ENCODE data around the gene BCLAF1.

The BCLAF1 gene, protein sequence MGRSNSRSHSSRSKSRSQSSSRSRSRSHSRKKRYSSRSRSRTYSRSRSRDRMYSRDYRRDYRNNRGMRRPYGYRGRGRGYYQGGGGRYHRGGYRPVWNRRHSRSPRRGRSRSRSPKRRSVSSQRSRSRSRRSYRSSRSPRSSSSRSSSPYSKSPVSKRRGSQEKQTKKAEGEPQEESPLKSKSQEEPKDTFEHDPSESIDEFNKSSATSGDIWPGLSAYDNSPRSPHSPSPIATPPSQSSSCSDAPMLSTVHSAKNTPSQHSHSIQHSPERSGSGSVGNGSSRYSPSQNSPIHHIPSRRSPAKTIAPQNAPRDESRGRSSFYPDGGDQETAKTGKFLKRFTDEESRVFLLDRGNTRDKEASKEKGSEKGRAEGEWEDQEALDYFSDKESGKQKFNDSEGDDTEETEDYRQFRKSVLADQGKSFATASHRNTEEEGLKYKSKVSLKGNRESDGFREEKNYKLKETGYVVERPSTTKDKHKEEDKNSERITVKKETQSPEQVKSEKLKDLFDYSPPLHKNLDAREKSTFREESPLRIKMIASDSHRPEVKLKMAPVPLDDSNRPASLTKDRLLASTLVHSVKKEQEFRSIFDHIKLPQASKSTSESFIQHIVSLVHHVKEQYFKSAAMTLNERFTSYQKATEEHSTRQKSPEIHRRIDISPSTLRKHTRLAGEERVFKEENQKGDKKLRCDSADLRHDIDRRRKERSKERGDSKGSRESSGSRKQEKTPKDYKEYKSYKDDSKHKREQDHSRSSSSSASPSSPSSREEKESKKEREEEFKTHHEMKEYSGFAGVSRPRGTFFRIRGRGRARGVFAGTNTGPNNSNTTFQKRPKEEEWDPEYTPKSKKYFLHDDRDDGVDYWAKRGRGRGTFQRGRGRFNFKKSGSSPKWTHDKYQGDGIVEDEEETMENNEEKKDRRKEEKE

DNA sequence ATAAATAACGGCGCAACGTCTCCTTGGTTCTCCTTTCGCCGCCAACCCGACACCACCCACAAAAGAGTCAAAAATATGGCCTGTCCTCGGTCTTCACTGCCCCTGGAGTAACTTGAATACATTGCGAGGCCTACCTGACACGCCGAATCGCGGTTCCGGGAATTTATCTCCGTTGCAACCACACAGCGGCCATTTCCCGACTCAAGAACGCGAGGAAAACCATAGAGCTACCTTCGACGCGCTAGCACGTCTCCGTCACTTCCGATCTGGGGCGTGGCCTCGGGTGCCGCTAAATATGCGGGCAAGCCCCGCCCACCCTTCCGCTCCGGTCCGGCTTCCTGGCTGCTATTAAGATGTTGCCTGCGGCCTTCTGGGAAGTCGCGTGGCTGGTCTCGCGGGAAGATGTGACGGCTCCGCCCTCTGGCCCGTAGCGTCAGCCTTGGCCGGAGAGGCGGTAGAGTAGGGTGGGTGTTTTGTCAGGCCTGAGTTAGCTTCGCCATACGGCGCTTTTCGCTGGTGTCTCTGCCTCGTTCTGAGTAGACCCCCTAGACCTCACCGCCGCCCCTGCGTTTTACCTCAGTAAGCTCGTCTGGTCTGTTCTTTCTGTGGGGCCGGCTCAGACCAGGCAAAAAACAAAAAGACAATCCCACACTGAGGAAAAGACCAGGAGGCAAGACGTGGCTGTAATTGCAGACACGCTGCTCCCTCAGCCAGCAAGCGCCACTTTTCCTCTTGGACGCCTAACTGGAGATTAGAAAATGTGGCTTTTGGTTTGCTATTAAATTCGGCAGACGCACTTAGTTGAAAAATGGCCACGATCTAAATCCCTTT is at the start of gene BCLAF1:
TSS of gene BCLAF1 (minus strand) at position 268 of the 831 bp plus-strand sequence. CDS start 9,980 bp downstream, outside the sequence.
- H3K4me3 ChIP-seq (replicated peaks; ENCODE audit: low read depth, low read length) = peak within 1 kb of the TSS; percentile 100
- TF ChIP-seq, protein P1, sequence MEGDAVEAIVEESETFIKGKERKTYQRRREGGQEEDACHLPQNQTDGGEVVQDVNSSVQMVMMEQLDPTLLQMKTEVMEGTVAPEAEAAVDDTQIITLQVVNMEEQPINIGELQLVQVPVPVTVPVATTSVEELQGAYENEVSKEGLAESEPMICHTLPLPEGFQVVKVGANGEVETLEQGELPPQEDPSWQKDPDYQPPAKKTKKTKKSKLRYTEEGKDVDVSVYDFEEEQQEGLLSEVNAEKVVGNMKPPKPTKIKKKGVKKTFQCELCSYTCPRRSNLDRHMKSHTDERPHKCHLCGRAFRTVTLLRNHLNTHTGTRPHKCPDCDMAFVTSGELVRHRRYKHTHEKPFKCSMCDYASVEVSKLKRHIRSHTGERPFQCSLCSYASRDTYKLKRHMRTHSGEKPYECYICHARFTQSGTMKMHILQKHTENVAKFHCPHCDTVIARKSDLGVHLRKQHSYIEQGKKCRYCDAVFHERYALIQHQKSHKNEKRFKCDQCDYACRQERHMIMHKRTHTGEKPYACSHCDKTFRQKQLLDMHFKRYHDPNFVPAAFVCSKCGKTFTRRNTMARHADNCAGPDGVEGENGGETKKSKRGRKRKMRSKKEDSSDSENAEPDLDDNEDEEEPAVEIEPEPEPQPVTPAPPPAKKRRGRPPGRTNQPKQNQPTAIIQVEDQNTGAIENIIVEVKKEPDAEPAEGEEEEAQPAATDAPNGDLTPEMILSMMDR (IDR thresholded peaks at IDR 0.05; ENCODE audit: low read length, missing control alignments) = no peak
- peak; percentile 100 for DNase-seq (ENCODE audit: low read depth)

DNA sequence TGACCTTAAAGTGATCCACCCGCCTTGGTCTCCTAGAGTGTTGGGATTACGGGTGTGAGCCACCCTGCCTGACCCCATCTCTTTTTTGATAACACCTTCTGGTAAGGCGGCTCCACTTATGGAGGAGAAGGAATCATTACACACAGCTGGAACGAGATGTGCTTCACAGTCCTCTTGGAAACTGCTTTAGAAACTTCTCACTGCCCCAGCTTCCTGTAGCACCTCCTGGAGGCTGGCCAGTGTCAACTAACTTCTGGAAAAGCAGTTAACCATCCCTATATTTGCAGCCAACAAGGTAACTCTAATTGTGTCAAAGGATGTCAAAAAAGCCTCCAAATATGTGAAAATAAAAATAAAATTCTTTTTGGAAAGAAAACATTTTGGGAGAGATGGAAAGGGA is 48.8 kb upstream of the BCLAF1 start:
- no peak overlapping the region for H3K4me3 ChIP-seq (replicated peaks; ENCODE audit: low read depth, low read length)

DNA sequence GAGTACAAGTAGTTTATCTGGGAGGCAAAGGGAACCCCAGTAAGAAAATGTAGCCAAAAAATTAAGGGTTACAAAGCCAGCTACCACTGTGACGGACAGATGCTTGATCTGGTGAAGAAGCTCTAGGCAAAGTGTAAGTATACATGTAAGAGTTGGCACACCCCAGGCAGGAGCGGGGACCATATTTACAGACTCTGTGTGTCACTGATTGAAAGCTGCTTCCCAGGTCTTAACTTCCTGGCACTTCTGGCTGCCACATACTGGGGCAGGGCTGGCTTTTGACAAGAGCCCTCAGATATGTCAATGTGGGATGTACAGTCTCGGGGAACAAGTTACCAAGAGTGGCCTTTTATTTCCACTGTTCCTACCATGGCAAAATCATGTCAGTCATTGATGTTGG is 48.0 kb upstream of the BCLAF1 start:
- TF ChIP-seq, protein P1 (IDR thresholded peaks at IDR 0.05; ENCODE audit: low read length, missing control alignments) = no peak
- no peak for DNase-seq (ENCODE audit: low read depth)

More for the DNA sequence above, 48.8 kb upstream of the BCLAF1 start:
- DNase-seq (ENCODE audit: low read depth) = no peak
- TF ChIP-seq, protein P1 (IDR thresholded peaks at IDR 0.05; ENCODE audit: low read length, missing control alignments) = no peak

DNA sequence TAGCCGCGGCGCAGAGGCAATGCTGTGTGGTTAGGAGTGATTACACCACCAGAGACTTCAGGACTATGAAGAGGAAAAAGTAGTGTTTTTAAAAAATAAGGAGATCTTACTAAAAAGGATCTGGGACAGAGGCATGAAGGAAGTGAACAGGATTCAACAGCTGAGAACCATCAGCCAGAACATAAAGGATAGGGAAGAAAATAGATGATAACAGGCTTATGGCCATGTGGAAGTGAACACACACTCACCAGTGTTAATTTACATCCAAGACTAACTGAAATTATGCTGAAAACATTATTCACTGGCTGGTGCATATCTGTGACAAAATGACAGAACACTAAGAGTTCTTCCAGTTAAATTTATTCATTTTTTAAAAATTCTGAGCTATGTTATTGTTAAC is 47.5 kb upstream of the BCLAF1 start:
- TF ChIP-seq, protein P1 (IDR thresholded peaks at IDR 0.05; ENCODE audit: low read length, missing control alignments) = no peak
- no peak overlapping the region for H3K4me3 ChIP-seq (replicated peaks; ENCODE audit: low read depth, low read length)
- no peak for DNase-seq (ENCODE audit: low read depth)

More for the DNA sequence above, 48.0 kb upstream of the BCLAF1 start:
- H3K4me3 ChIP-seq (replicated peaks; ENCODE audit: low read depth, low read length) = no peak overlapping the region

DNA sequence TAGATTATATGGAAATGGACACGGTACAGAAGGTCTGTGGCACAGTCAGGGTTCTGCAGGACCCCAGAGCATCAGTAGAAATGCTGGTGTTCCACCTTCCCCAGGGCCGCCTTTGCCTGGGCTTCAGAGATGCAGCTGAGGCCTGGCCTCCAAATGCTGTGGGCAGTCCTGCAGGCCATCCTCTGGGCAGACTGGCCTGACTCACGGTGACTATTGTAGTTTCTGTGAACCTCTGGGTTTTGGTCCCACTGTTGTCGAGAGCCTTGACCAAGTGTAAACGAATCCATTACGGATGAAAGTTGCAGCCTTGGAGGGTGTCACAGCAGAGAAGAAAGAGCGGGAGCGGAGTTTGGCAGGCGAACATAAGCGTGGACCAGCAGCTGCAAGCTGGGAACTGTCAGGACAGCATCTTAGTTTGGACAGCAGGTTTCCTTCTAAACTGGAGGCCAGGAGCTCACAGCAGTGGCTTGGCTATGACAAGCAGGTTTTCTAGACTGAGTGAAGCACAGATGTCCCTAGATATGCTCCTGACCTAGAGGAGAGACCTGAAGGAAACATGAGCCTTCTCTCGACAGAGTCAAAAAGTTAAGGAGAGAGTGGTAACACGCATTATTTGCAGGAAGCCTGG is 46.2 kb upstream of the BCLAF1 start:
- DNase-seq (ENCODE audit: low read depth) = no peak
- no peak overlapping the region for H3K4me3 ChIP-seq (replicated peaks; ENCODE audit: low read depth, low read length)
- TF ChIP-seq, protein P1 (IDR thresholded peaks at IDR 0.05; ENCODE audit: low read length, missing control alignments) = no peak

DNA sequence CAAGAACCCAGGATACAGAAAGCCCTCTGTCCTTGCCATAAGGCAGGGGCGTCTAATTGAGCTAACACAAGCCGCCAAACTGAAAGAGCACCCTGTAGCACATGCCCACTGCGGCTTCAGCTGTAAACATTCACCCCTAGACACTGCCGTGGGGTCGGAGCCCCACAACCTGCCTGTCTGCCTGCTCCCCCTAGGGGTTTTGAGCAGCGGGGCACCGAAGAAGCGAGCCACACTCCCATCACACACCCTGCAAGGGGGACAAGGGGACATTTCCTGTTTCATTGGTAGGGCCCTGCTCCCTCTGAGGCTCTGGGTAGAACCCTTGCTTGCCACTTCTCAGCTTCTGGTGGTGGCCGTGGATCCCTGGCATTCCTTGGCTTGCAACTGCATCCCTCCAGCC is 45.2 kb upstream of the BCLAF1 start:
- H3K4me3 ChIP-seq (replicated peaks; ENCODE audit: low read depth, low read length) = no peak overlapping the region
- TF ChIP-seq, protein P1 (IDR thresholded peaks at IDR 0.05; ENCODE audit: low read length, missing control alignments) = peak; percentile 3
- no peak for DNase-seq (ENCODE audit: low read depth)
